LNCAP (cell line): Measurements from ENCODE around the gene PIK3AP1.

Source experiments
- CTCF ChIP-seq: fragments of 450-650 bp; IDR thresholded peaks from 2 replicates; pipeline ENCODE4 v1.5.1; 2017; ENCODE audit warnings: mild to moderate bottlenecking

Gene PIK3AP1

DNA sequence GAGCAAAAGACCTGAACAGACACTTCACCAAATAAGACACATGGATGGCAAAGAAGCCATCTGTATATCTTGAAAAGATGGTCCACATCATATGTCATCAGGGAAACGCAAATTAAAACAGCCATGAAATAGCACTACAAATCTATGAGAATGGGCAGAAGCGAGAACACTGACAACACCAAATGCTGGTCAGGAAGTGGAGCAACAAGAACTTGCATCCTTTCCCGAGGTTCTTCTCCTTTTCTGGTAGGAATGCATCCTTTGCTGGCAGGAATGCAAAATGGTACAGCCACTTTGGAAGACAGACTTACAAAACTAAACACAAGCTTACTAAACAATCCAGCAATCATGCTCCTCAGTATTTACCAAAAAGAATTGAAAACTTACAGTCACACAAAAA is 60.0 kb downstream of the PIK3AP1 start:
- no peak for TF ChIP-seq CTCF

GRCh38 chr10:96658844-96659243 is 61.5 kb downstream of the PIK3AP1 start:
- TF ChIP-seq CTCF: no peak

- TF ChIP-seq CTCF: no peak
These were observed 62.9 kb downstream of the PIK3AP1 start for GRCh38 chr10:96657385-96657784.

GRCh38 chr10:96656839-96657238 is 63.5 kb downstream of the PIK3AP1 start:
- TF ChIP-seq CTCF: no peak

GRCh38 chr10:96656198-96656577 is 64.1 kb downstream of the PIK3AP1 start:
- TF ChIP-seq CTCF: no peak

DNA sequence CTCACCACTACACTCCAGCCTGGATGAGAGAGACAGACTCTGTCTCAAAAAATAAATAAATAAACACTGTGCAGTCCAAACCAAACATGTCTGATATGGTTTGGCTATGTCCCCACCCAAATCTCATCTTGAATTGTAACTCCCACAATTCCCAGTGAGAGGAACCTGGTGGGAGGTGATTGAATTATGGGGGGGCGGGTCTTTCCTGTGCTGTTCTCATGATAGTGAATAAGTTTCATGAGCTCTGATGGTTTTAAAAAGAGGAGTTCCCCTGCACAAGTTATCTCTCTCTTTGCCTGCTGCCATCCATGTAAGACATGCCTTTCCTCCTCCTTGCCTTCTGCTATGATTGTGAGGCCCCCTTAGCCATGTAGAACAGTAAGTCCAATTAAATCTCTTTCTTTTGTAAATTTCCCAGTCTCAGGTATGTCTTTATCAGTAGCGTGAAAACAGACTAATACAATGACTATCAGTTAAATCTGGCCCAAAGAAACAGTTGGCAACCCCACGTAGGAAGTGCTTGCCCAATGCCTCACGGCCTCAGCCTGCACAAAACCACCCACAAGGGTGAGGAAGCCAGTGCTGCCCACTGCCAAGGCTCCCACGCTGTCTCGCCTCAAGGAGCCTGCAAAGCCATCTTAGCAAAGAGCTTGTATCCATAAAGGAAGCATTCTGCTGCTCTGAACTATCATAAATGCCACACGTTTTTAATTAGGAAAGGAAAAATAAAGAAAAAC is 64.7 kb downstream of the PIK3AP1 start:
- no peak for TF ChIP-seq CTCF

DNA sequence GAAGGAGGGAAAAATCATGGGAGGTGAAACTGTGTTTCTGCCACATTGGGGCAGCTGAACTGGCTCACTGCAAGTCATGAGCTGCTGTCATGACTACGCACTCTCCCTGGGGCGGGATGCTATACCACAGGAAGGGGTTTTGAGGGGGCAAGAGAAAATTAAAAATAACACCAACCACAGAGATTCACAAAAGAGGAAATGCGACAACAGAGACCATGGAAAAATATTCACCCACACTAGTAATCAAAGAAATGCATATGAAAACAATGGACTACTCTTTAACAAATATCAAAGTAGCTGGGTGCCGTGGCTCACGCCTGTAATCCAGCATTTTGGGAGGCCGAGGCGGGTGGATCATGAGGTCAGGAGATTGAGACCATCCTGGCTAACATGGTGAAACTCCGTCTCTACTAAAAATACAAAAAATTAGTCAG is 68.3 kb downstream of the PIK3AP1 start:
- no peak for TF ChIP-seq CTCF

DNA sequence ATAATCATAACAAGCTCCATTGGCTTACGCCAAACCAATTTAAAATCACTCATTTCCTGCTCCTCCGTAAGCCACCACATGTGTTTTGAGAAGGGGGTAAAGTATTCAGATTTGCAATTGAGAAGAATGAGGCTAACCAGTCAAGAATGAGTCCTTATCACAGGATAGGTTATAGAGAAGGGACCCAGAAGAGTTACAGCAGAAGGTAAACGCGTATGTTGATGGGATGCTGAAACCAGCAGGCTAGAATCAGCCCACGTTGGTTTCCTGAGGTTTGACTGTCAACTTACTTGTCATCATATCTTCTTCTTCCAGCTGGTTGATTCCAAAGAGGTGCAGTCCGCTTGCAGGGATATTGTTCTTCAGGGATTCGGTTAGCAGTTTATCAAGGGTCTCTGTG is 69.4 kb downstream of the PIK3AP1 start:
- TF ChIP-seq CTCF: no peak
